NCI-H1048 (cell line): ENCODE data around the gene ZFAND3.

ENCODE experiments used
- DNase-seq: peaks from one replicate; lab custom pipeline; 2025; lab: John Stamatoyannopoulos, UW

Gene ZFAND3

GRCh38 chr6:38169977-38170526 is 350.5 kb downstream of the ZFAND3 start:
- no peak for DNase-seq

- no peak for DNase-seq
These were observed 351.3 kb downstream of the ZFAND3 start for GRCh38 chr6:38170666-38171355.

- no peak for DNase-seq
These were observed 352.6 kb downstream of the ZFAND3 start for GRCh38 chr6:38171997-38172738.

- DNase-seq, result no peak
These were observed 353.3 kb downstream of the ZFAND3 start for GRCh38 chr6:38172739-38173410.

GRCh38 chr6:38173909-38174308 is 354.4 kb downstream of the ZFAND3 start:
- no peak for DNase-seq

GRCh38 chr6:38174315-38174714 is 354.8 kb downstream of the ZFAND3 start:
- DNase-seq, result no peak

- DNase-seq, result no peak
These were observed 355.4 kb downstream of the ZFAND3 start for GRCh38 chr6:38174806-38175495.

- DNase-seq, result no peak
These were observed 356.3 kb downstream of the ZFAND3 start for GRCh38 chr6:38175786-38176185.

- no peak for DNase-seq
These were observed 357.5 kb downstream of the ZFAND3 start for GRCh38 chr6:38176797-38177751.

GRCh38 chr6:38177882-38178583 is 358.5 kb downstream of the ZFAND3 start:
- no peak for DNase-seq

GRCh38 chr6:38178584-38178886 is 359.0 kb downstream of the ZFAND3 start:
- no peak for DNase-seq

GRCh38 chr6:38179300-38179699 is 359.8 kb downstream of the ZFAND3 start:
- DNase-seq, result no peak

GRCh38 chr6:38179794-38180430 is 360.4 kb downstream of the ZFAND3 start:
- DNase-seq, result no peak

- no peak for DNase-seq
These were observed 361.1 kb downstream of the ZFAND3 start for GRCh38 chr6:38180586-38180985.

- no peak for DNase-seq
These were observed 362.9 kb downstream of the ZFAND3 start for GRCh38 chr6:38182426-38182825.

- DNase-seq, result no peak
These were observed 364.5 kb downstream of the ZFAND3 start for GRCh38 chr6:38183856-38184584.

- DNase-seq, result no peak
These were observed 365.1 kb downstream of the ZFAND3 start for GRCh38 chr6:38184585-38185080.

- no peak for DNase-seq
These were observed 365.7 kb downstream of the ZFAND3 start for GRCh38 chr6:38185244-38185643.

GRCh38 chr6:38185752-38186151 is 366.2 kb downstream of the ZFAND3 start:
- DNase-seq, result no peak
